Stomach (tissue), 9 donors: ENCODE results near the gene LRRC55. TPM values are rescaled to one million over a fixed set of nuclear protein-coding genes. Genes with fewer than 3 reads are reported as not detected.

Experiments used
- DNase-seq, 2 donors: peaks; one replicate each; pipeline versions ENCODE4 v3.0.0 to v3.0.0-alpha.2; 2013 to 2019
- H3K27ac ChIP-seq, 5 donors: fragments of 200-600 bp in 4 of 5; sonication (generic) in 4 of 5; one replicate each; pipeline ENCODE4 v1.5.1; 2013 to 2019; ENCODE audit warnings: mild to moderate bottlenecking in 1 of 5, moderate library complexity in 1 of 5
- H3K27me3 ChIP-seq, 3 donors: fragments of 200-600 bp; sonication (generic); one replicate each; pipeline ENCODE4 v1.5.1; 2017 to 2019; ENCODE audit warnings: mixed run types in 1 of 3
- H3K36me3 ChIP-seq, 4 donors: fragments of 200-600 bp; sonication (generic); 1 replicate in 3 of 4; 2 replicates in 1 of 4; pipeline ENCODE4 v1.5.1; 2016 to 2019
- H3K4me1 ChIP-seq, 4 donors: fragments of 200-600 bp; sonication (generic); one replicate each; pipeline ENCODE4 v1.5.1; 2016 to 2019
- H3K4me3 ChIP-seq, 4 donors: fragments of 200-600 bp; sonication (generic) in 3 of 4; one replicate each; pipeline ENCODE4 v1.5.1; 2016 to 2019; ENCODE audit warnings: mild to moderate bottlenecking in 1 of 4
- H3K9me3 ChIP-seq, 4 donors: fragments of 200-600 bp; sonication (generic); one replicate each; pipeline ENCODE4 v1.5.1; 2016 to 2019
- EP300 ChIP-seq: sonication (generic); formaldehyde crosslinking; IDR thresholded peaks from one replicate; pipeline ENCODE4 v1.6.1; 2017; ENCODE audit warnings: antibody characterized with exemption
- POLR2A ChIP-seq, 4 donors: fragments of 450-650 bp; IDR thresholded peaks; one replicate each; pipeline ENCODE4 v1.6.1; 2016; ENCODE audit warnings: antibody characterized with exemption in 4 of 4, control low read depth in 2 of 4, mild to moderate bottlenecking in 1 of 4, moderate library complexity in 1 of 4
- POLR2AphosphoS5 ChIP-seq, 3 donors: sonication (generic); formaldehyde crosslinking; IDR thresholded peaks; one replicate each; pipeline ENCODE4 v1.6.1; 2016; ENCODE audit warnings: antibody characterized with exemption in 3 of 3
- WGBS, 5 donors: extraction: QIAGEN DNeasy Blood & Tissue Kit in 3 of 5; methylation state at CpG; one replicate each; pipeline versions ENCODE4 v1.1.5 to v1.1.7; 2013 to 2018; 5-methylcytosine and 5-hydroxymethylcytosine counted together
- intact Hi-C: fragments of 100-400 bp; cut with DNase I; formaldehyde crosslinking; loops from one replicate; pipeline ENCODE4 v1.15.1; 2023; ENCODE audit warnings: low total_unique reads
- polyA plus RNA-seq, 3 donors: library from polyadenylated mRNA; stranded (reverse); fragments of 200-250 nt; gene quantifications; one replicate each; pipeline ENCODE4 v1.2.3, GENCODE V29; 2013
- total RNA-seq, 5 donors: library from RNA; depleted of rRNA; stranded (reverse); fragments of >200 nt; gene quantifications; one replicate each; pipeline versions ENCODE4 v1.1.0 to v1.2.3, GENCODE V29; 2014 to 2016
- TF ChIP-seq, protein P1 (sequence below), 7 experiments: fragments of 450-650 bp in 4 of 7; fragments of 200-600 bp in 3 of 7; sonication (generic) in 3 of 7; IDR thresholded peaks; one replicate each; pipeline ENCODE4 v1.5.1; 2016 to 2019; ENCODE audit warnings: antibody characterized with exemption in 7 of 7, control low read depth in 2 of 7, mild to moderate bottlenecking in 1 of 7
- donor health status: healthy with polysubstance abuse.
- donor health status: Bipolar disorder and iron deficiency.
- donor health status: healthy.

LRRC55 gene
- total and polyA plus RNA-seq, 8 donors: 0.08 to 0.73 TPM; not detected in 6

DNA sequence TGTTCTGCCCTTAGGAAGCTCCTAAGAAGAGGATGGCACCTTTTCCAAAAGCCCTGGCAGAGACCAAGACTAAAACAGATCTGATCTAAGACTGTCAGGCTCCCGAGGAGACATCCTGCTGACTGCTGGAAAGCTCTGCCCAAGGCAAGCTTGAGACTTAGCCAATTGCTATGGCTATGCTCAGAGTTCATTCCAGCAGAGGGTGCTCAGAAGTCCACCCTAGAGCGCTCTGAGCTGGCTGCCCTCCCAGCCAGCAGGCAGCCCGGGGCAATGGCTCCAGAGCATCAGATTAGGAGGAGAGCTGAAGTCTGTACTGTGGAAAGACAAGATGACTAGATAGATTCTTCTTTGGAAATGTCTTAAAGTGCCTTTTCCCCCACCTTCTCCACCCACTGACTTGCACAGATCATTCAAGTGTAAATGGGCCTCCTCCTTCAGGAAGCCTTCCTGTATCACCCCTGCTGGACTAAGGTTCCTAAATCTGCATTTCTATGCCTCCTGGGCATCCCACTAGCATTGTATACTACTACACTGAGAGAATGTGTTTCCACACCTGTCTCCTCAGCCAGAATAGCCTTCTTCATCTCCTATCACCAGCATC, 23.4 kb downstream of the LRRC55 start:
- Histone ChIP-seq H3K27me3 (peaks cover 0 to 10% (median 0%) of the 10 kb centered on the region in 3 donors), H3K4me3 (no peak overlapping the region), H3K36me3 (no peaks in the 10 kb centered on the region), H3K4me1 (peaks cover 0 to 24% (median 3%) of the 10 kb centered on the region in 4 donors), H3K27ac (peak overlapping the region in 1 of 5 donors; percentile 26), H3K9me3 (no peaks in the 10 kb centered on the region)
- 25 to 45% (median 32%) methylated on average over 3 of the region's 3 CpGs for whole genome bisulfite sequencing, 5 donors
- no peak for DNase-seq
- intact Hi-C loops: no loop called here
- TF ChIP-seq, protein P1, sequence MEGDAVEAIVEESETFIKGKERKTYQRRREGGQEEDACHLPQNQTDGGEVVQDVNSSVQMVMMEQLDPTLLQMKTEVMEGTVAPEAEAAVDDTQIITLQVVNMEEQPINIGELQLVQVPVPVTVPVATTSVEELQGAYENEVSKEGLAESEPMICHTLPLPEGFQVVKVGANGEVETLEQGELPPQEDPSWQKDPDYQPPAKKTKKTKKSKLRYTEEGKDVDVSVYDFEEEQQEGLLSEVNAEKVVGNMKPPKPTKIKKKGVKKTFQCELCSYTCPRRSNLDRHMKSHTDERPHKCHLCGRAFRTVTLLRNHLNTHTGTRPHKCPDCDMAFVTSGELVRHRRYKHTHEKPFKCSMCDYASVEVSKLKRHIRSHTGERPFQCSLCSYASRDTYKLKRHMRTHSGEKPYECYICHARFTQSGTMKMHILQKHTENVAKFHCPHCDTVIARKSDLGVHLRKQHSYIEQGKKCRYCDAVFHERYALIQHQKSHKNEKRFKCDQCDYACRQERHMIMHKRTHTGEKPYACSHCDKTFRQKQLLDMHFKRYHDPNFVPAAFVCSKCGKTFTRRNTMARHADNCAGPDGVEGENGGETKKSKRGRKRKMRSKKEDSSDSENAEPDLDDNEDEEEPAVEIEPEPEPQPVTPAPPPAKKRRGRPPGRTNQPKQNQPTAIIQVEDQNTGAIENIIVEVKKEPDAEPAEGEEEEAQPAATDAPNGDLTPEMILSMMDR (IDR thresholded peaks at IDR 0.05): no peak
- TF ChIP-seq POLR2AphosphoS5 (IDR thresholded peaks at IDR 0.05): no peak
- TF ChIP-seq POLR2A (IDR thresholded peaks at IDR 0.05): no peak
- TF ChIP-seq EP300: no peak

DNA sequence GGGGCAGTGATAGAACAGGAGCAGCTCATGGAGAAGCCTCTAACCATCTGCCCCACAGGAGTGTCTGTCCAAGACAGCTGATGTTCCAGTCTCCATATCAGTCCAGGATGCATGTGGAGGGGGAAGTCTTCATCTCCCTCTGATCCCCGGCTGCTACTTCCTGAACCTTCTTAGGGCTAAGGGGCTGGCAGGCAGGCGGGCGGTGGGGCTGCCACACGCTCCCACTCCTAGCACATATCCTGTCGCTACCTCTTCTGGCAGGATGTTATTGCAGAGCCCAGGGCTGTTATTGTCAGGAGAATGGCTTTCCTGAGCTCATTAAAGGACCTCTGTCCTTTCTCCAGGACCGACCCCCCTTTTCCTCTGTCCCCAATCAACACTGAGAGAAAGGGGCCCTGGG, 25.4 kb downstream of the LRRC55 start:
- TF ChIP-seq EP300 (no peak), POLR2AphosphoS5 (IDR thresholded peaks at IDR 0.05) (no peak), POLR2A (IDR thresholded peaks at IDR 0.05) (no peak)
- TF ChIP-seq, protein P1 (IDR thresholded peaks at IDR 0.05): no peak
- H3K36me3 ChIP-seq: no peaks in the 10 kb centered on the region
- no peak overlapping the region for H3K27ac ChIP-seq
- no peak overlapping the region for H3K4me3 ChIP-seq
- intact Hi-C loops: no loop called here
- H3K9me3 ChIP-seq: no peaks in the 10 kb centered on the region
- peak in 1 of 2 donors; percentile 27 for DNase-seq
- WGBS, 5 donors: 65 to 89% (median 79%) methylated on average over 2 to 6 of the region's 6 CpGs
- H3K27me3 ChIP-seq: peaks cover 0 to 8% (median 0%) of the 10 kb centered on the region in 3 donors
- H3K4me1 ChIP-seq: peaks cover 0 to 24% (median 3%) of the 10 kb centered on the region in 4 donors

DNA sequence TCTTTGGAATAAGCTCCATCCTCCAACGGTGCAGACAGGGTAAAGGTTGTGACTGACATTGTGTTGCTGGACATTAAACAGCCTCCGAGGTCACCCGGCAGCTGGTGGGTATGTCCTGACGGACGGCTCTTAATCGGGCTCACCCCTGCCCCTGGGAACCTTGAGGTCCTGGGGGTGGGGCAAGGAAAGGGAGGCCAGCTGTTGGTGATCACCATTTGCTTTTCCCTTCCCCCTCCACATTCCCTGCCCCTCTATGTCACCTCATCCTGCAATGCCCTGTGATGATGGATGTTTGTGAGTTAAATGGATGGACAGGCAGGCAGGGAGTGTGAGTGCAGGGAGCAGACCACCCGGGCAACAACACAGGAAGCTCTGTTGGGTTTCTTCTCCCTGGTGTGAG, 29.0 kb downstream of the LRRC55 start:
- TF ChIP-seq EP300: no peak
- no peak for TF ChIP-seq POLR2A (IDR thresholded peaks at IDR 0.05)
- no peak for TF ChIP-seq POLR2AphosphoS5 (IDR thresholded peaks at IDR 0.05)
- TF ChIP-seq, protein P1 (IDR thresholded peaks at IDR 0.05): no peak

DNA sequence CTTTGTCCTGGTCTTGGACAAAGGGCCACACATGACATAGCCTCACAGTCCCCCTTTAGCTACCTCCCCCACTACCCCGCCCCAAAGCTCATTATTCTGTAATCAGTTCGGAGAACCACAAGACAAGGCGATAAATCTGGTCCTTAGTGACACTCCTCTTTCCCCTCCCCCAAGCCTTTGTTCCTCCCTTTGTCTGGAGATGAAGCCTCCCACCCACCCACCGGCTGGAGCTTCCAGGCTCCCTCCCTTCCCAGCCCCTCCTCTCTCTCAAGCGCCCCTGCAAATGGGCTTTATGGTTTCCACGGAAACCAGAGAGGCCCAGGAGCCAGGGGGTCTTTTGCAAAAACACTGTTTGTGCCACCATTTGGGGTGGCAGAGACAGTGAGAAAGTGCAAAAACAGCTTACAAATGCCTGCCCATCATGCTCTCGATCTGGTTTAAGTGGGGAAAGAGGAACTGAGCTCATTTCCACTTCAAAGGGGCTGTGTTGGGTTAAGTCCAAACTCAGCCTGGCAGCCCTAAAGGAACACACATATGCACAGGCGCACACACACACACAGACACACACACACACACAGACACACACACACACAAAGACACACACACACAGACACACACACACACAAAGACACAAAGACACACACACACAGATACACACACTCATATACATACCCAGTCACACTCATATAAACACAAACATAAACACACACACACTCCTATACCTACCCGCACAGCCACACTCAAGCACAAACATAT, 31.8 kb downstream of the LRRC55 start:
- Histone ChIP-seq H3K4me3 (no peak overlapping the region), H3K27me3 (peaks cover 0 to 3% (median 0%) of the 10 kb centered on the region in 3 donors), H3K9me3 (no peaks in the 10 kb centered on the region), H3K27ac (peak overlapping the region in 3 of 5 donors; percentile 35 to 59 (median 54)), H3K4me1 (peaks cover 6 to 27% (median 10%) of the 10 kb centered on the region in 4 donors), H3K36me3 (no peaks in the 10 kb centered on the region)
- TF ChIP-seq POLR2A (IDR thresholded peaks at IDR 0.05) (no peak), EP300 (no peak), POLR2AphosphoS5 (IDR thresholded peaks at IDR 0.05) (no peak)
- TF ChIP-seq, protein P1 (IDR thresholded peaks at IDR 0.05): no peak
- intact Hi-C loops: no loop called here
- 32 to 53% (median 39%) methylated on average over 8 to 9 of the region's 9 CpGs for WGBS, 5 donors
- DNase-seq: peak in 1 of 2 donors; percentile 82

More for the DNA sequence above, 29.0 kb downstream of the LRRC55 start:
- no peak overlapping the region for H3K27ac ChIP-seq
- intact Hi-C loops: no loop called here
- H3K4me1 ChIP-seq: peaks cover 6 to 24% (median 10%) of the 10 kb centered on the region in 4 donors
- H3K27me3 ChIP-seq: peaks cover 0 to 3% (median 0%) of the 10 kb centered on the region in 3 donors
- WGBS, 5 donors: 30 to 53% (median 40%) methylated on average over 7 of the region's 7 CpGs
- peak in 1 of 2 donors; percentile 43 for DNase-seq
- H3K36me3 ChIP-seq: no peaks in the 10 kb centered on the region
- H3K9me3 ChIP-seq: no peaks in the 10 kb centered on the region
- H3K4me3 ChIP-seq: no peak overlapping the region
